IMR-90 (cell line): Measurements from ENCODE around the gene LDB2. TPM values are rescaled to one million over a fixed set of nuclear protein-coding genes. Genes with fewer than 3 reads are reported as not detected.

Source experiments
- ATAC-seq: fragments of 200-7000 bp; cut with Tn5 transposase; 2 replicates; pipeline ENCODE4 v1.9.1; 2020; ENCODE audit warnings: low read depth, mild to moderate bottlenecking, moderate library complexity
- BruUV-seq: library from RNA; stranded (reverse); fragments of 400-500 nt; replicated peaks from 2 replicates; lab custom pipeline; 2021; lab: Mats Ljungman, UMichigan
- CTCF ChIA-PET: fragments of 300-600 bp; formaldehyde crosslinking; extraction: SDS; loops from one replicate; lab custom pipeline; 2021; ENCODE audit warnings: antibody characterized with exemption; lab: Yijun Ruan, JAX
- POLR2A ChIA-PET: fragments of 300-600 bp; sonication (Branson Sonifier 250); formaldehyde crosslinking; loops from one replicate; lab custom pipeline; 2022; ENCODE audit warnings: antibody characterized with exemption; ENCODE audit not compliant: unreplicated experiment; lab: Charles Lee
- DNase-seq: peaks from one replicate; pipeline ENCODE4 v3.0.0; 2013
- H2AFZ ChIP-seq: replicated peaks from 2 replicates; pipeline ENCODE3; 2013; ENCODE audit warnings: low read length, mild to moderate bottlenecking; ENCODE audit not compliant: poor library complexity
- H2AK5ac ChIP-seq: 2 replicates; pipeline ENCODE4 v1.6.1; 2013; ENCODE audit warnings: low read depth, low read length, inconsistent platforms
- H2AK9ac ChIP-seq: replicated peaks from 2 replicates; pipeline ENCODE3; 2013; ENCODE audit warnings: mild to moderate bottlenecking, low read depth, low read length, moderate library complexity; ENCODE audit not compliant: poor library complexity
- H2BK120ac ChIP-seq: 2 replicates; pipeline ENCODE4 v1.6.1; 2013; ENCODE audit warnings: low read depth, low read length, inconsistent platforms
- H2BK15ac ChIP-seq: 3 replicates; pipeline ENCODE4 v1.6.1; 2013; ENCODE audit warnings: low read depth, low read length, inconsistent platforms
- H2BK20ac ChIP-seq: 2 replicates; pipeline ENCODE4 v1.6.1; 2013; ENCODE audit warnings: low read depth, mild to moderate bottlenecking, inconsistent platforms, low read length, moderate library complexity
- H2BK5ac ChIP-seq: 2 replicates; pipeline ENCODE4 v1.6.1; 2013; ENCODE audit warnings: mild to moderate bottlenecking, low read depth, low read length, inconsistent platforms; ENCODE audit not compliant: poor library complexity, severe bottlenecking
- H3K14ac ChIP-seq: replicated peaks from 2 replicates; pipeline ENCODE4 v1.6.1; 2013; ENCODE audit warnings: low read depth, low read length, inconsistent platforms
- H3K18ac ChIP-seq: 2 replicates; pipeline ENCODE4 v1.6.1; 2013; ENCODE audit warnings: low read depth, low read length, control low read depth
- H3K23ac ChIP-seq: 2 replicates; pipeline ENCODE4 v1.6.1; 2013; ENCODE audit warnings: low read depth, low read length, inconsistent platforms
- H3K27ac ChIP-seq: 2 replicates; pipeline ENCODE4 v1.5.1; 2013; ENCODE audit warnings: mild to moderate bottlenecking, control low read depth, low read length; ENCODE audit not compliant: insufficient read depth
- H3K27me3 ChIP-seq: 2 replicates; pipeline ENCODE4 v1.6.1; 2013; ENCODE audit warnings: low read length; ENCODE audit not compliant: control insufficient read depth, insufficient read depth
- H3K36me3 ChIP-seq: 2 replicates; pipeline ENCODE4 v1.6.1; 2013; ENCODE audit warnings: low read length, mixed read lengths; ENCODE audit not compliant: control insufficient read depth, insufficient read depth
- H3K4ac ChIP-seq: 2 replicates; pipeline ENCODE4 v1.6.1; 2013; ENCODE audit warnings: low read depth, low read length, inconsistent platforms
- H3K4me1 ChIP-seq: 2 replicates; pipeline ENCODE4 v1.6.1; 2013; ENCODE audit warnings: low read length, mixed read lengths; ENCODE audit not compliant: control insufficient read depth, insufficient read depth
- H3K4me2 ChIP-seq: 2 replicates; pipeline ENCODE4 v1.6.1; 2013; ENCODE audit warnings: low read depth, mild to moderate bottlenecking, control low read depth, low read length, moderate library complexity
- H3K4me3 ChIP-seq: 2 replicates; pipeline ENCODE4 v1.5.1; 2013; ENCODE audit warnings: low read depth, mild to moderate bottlenecking, control low read depth, low read length, moderate library complexity; ENCODE audit not compliant: insufficient read depth
- H3K56ac ChIP-seq: 2 replicates; pipeline ENCODE4 v1.6.1; 2013; ENCODE audit warnings: low read length, inconsistent platforms; ENCODE audit not compliant: insufficient read depth; ENCODE audit errors: extremely low read depth
- H3K79me1 ChIP-seq, 2 experiments: 2 replicates each; pipeline ENCODE4 v1.6.1; 2013; ENCODE audit warnings: low read length in 2 of 2, inconsistent platforms in 1 of 2, low read depth in 1 of 2
- H3K9ac ChIP-seq: 2 replicates; pipeline ENCODE4 v1.6.1; 2013; ENCODE audit warnings: low read depth, low read length, control low read depth
- H3K9me1 ChIP-seq: 2 replicates; pipeline ENCODE4 v1.6.1; 2013; ENCODE audit warnings: low read length, inconsistent platforms; ENCODE audit not compliant: insufficient read depth
- H3K9me3 ChIP-seq: 2 replicates; pipeline ENCODE4 v1.6.1; 2013; ENCODE audit warnings: low read length; ENCODE audit not compliant: control insufficient read depth, insufficient read depth
- H4K20me1 ChIP-seq: 2 replicates; pipeline ENCODE4 v1.6.1; 2013; ENCODE audit warnings: low read length, inconsistent platforms; ENCODE audit not compliant: insufficient read depth
- H4K5ac ChIP-seq: 2 replicates; pipeline ENCODE4 v1.6.1; 2013; ENCODE audit warnings: mild to moderate bottlenecking, low read depth, low read length, control low read depth
- H4K8ac ChIP-seq, 2 experiments: 2 replicates each; pipeline ENCODE4 v1.6.1; 2013; ENCODE audit warnings: low read depth in 2 of 2, low read length in 2 of 2, control low read depth in 1 of 2, inconsistent platforms in 1 of 2
- H4K91ac ChIP-seq: 2 replicates; pipeline ENCODE4 v1.6.1; 2013; ENCODE audit warnings: low read depth, low read length, inconsistent platforms; ENCODE audit not compliant: insufficient read depth
- BHLHE40 ChIP-seq: fragments of 150-350 bp; IDR thresholded peaks from 2 replicates; pipeline ENCODE4 v1.6.1; 2016; ENCODE audit warnings: mild to moderate bottlenecking, low read depth, low read length
- CEBPB ChIP-seq: IDR thresholded peaks from 2 replicates; pipeline ENCODE4 v1.6.1; 2012; ENCODE audit warnings: low read depth, low read length, improper control_type of control experiment
- CHD1 ChIP-seq: IDR thresholded peaks from 2 replicates; pipeline ENCODE4 v1.6.1; 2012; ENCODE audit warnings: low read depth, low read length, improper control_type of control experiment
- FOS ChIP-seq: fragments of 150-350 bp; IDR thresholded peaks from 2 replicates; pipeline ENCODE4 v1.6.1; 2016; ENCODE audit warnings: low read depth, low read length
- MAFK ChIP-seq: IDR thresholded peaks from 2 replicates; pipeline ENCODE4 v1.6.1; 2012; ENCODE audit warnings: low read depth, low read length, improper control_type of control experiment
- MAZ ChIP-seq: IDR thresholded peaks from 2 replicates; pipeline ENCODE4 v1.6.1; 2012; ENCODE audit warnings: low read depth, mild to moderate bottlenecking, low read length, improper control_type of control experiment, moderate library complexity, borderline replicate concordance
- MXI1 ChIP-seq: IDR thresholded peaks from 2 replicates; pipeline ENCODE4 v1.6.1; 2012; ENCODE audit warnings: low read depth, mild to moderate bottlenecking, low read length, moderate library complexity, borderline replicate concordance
- NFE2L2 ChIP-seq: fragments of 150-350 bp; IDR thresholded peaks from 2 replicates; pipeline ENCODE4 v1.6.1; 2016; ENCODE audit warnings: low read depth, mild to moderate bottlenecking, low read length
- POLR2A ChIP-seq: IDR thresholded peaks from 2 replicates; pipeline ENCODE4 v1.6.1; 2012; ENCODE audit warnings: mild to moderate bottlenecking, low read depth, low read length
- RAD21 ChIP-seq: IDR thresholded peaks from 2 replicates; pipeline ENCODE4 v1.6.1; 2012; ENCODE audit warnings: low read length, improper control_type of control experiment
- RCOR1 ChIP-seq: IDR thresholded peaks from 2 replicates; pipeline ENCODE4 v1.6.1; 2012; ENCODE audit warnings: mild to moderate bottlenecking, low read length, improper control_type of control experiment; ENCODE audit not compliant: insufficient replicate concordance
- RFX5 ChIP-seq: IDR thresholded peaks from 2 replicates; pipeline ENCODE4 v1.8.0; 2012; ENCODE audit warnings: low read depth, mild to moderate bottlenecking, low read length, moderate library complexity
- SMC3 ChIP-seq: fragments of 150-350 bp; IDR thresholded peaks from 2 replicates; pipeline ENCODE4 v1.6.1; 2016; ENCODE audit warnings: low read depth, mild to moderate bottlenecking, antibody characterized with exemption, low read length, moderate library complexity
- USF2 ChIP-seq: fragments of 150-350 bp; IDR thresholded peaks from 2 replicates; pipeline ENCODE4 v1.6.1; 2017; ENCODE audit warnings: mild to moderate bottlenecking, antibody characterized with exemption, low read length, low read depth
- WGBS, 2 experiments: methylation state at CpG; one replicate each; pipeline versions ENCODE4 v1.1.5 to v1.1.7; 2013; ENCODE audit warnings: missing lambda C conversion rate in 2 of 2; ENCODE audit not compliant: insufficient read length in 1 of 2; ENCODE audit errors: extremely low coverage in 2 of 2; 5-methylcytosine and 5-hydroxymethylcytosine counted together
- dilution Hi-C: fragments of 300-500 bp; cut with HindIII; formaldehyde crosslinking; loops from one replicate; pipeline ENCODE4 v1.14.3; 2018; ENCODE audit warnings: low sequenced_read_pairs; ENCODE audit not compliant: unreplicated experiment
- in situ Hi-C: fragments of 300-500 bp; cut with MboI; formaldehyde crosslinking; loops from 3 replicates; pipeline ENCODE4 v1.14.3; 2019; ENCODE audit warnings: low sequenced_read_pairs, inconsistent platforms, mixed read lengths
- intact Hi-C: fragments of 100-400 bp; cut with micrococcal nuclease; formaldehyde crosslinking; loops from 2 replicates; pipeline ENCODE4 v1.10.0; 2022
- polyA plus RNA-seq, 3 experiments: library from polyadenylated mRNA; depleted of rRNA; stranded (reverse); fragments of >200 nt; gene quantifications; 2 replicates each; pipeline ENCODE4 v1.2.3, GENCODE V29; 2012; ENCODE audit warnings: low replicate concordance in 1 of 3
- total RNA-seq: library from RNA; depleted of rRNA; stranded (reverse); fragments of >200 nt; gene quantifications from 2 replicates; pipeline ENCODE4 v1.2.3, GENCODE V29; 2012
- TF ChIP-seq, protein P1 (sequence below): conservative IDR thresholded peaks from 2 replicates; pipeline ENCODE4 v1.5.1; 2012; ENCODE audit warnings: mild to moderate bottlenecking, low read depth, low read length, improper control_type of control experiment
- TF ChIP-seq, protein P2 (sequence below): fragments of 150-350 bp; IDR thresholded peaks from 2 replicates; pipeline ENCODE4 v1.6.1; 2016; ENCODE audit warnings: low read depth, mild to moderate bottlenecking, low read length, moderate library complexity, borderline replicate concordance

LDB2 gene
- total and polyA plus RNA-seq, 2 of the 4 experiments (the other 2 are of a cell fraction), result 67.9 to 116 TPM

DNA sequence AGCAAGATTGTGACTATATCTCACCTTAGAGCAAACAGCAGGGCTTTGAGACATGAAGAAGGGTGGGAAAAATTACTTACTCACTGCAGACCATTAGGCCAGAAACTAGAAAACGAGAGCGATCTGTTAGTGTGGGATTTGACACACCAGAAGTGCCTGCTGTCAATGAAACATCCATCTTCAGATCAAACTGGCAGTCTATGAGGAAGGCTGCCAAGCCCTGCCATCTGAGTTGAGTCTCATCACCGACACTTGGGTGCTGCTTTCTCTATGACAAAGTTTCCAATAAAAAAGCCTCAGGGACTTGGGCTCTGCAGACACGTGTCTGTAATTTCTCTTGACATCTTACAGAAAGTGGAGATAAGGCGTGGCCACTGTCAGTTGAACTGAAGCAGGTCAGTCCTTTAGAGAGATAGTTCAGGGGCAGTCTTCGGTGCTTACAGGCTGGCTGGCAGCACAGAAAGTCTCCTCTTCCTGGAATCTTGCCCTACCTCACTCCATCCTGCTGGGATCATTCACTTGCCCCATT, 40.1 kb upstream of the LDB2 start:
- Histone ChIP-seq H3K4me1 (no peaks in the 10 kb centered on the region), H3K4me3 (no peak overlapping the region), H3K18ac (no peak overlapping the region), H3K9me1 (no peaks in the 10 kb centered on the region), H3K23ac (no peak overlapping the region), H3K27ac (no peak overlapping the region), H2BK15ac (no peak overlapping the region), H3K27me3 (no peaks in the 10 kb centered on the region), H3K56ac (no peak overlapping the region), H3K79me1 (no peaks in the 10 kb centered on the region), H2AK5ac (no peak overlapping the region; the same call in 1 of the 2 replicates), H2BK120ac (no peak overlapping the region), H2BK20ac (no peak overlapping the region), H2AK9ac (no peak overlapping the region), H3K4ac (no peak overlapping the region), H3K9me3 (no peaks in the 10 kb centered on the region), H3K14ac (no peak overlapping the region), H4K5ac (no peak overlapping the region), H4K8ac (no peak overlapping the region), H4K91ac (no peak overlapping the region), H2BK5ac (no peak overlapping the region), H4K20me1 (no peaks in the 10 kb centered on the region), H3K4me2 (no peak overlapping the region), H3K36me3 (no peaks in the 10 kb centered on the region), H3K9ac (no peak overlapping the region), H2AFZ (peak overlapping the region; percentile 44)
- in situ Hi-C loops, result no loop called here
- POLR2A ChIA-PET, result no interaction called here
- dilution Hi-C loops, result no loop called here
- ATAC-seq (no peak), DNase-seq (no peak)
- intact Hi-C loops, result no loop called here
- WGBS, 2 experiments, result 78% methylated on average over 1 of the region's 6 CpGs; no CpG with 5 or more reads in 1 of the 2 experiments
- TF ChIP-seq SMC3 (no peak), MAZ (no peak), FOS (no peak), POLR2A (no peak), RCOR1 (no peak), BHLHE40 (no peak), RAD21 (no peak), MAFK (no peak), MXI1 (no peak), RFX5 (no peak), CEBPB (no peak), NFE2L2 (no peak), CHD1 (no peak), USF2 (no peak)
- TF ChIP-seq, protein P1, sequence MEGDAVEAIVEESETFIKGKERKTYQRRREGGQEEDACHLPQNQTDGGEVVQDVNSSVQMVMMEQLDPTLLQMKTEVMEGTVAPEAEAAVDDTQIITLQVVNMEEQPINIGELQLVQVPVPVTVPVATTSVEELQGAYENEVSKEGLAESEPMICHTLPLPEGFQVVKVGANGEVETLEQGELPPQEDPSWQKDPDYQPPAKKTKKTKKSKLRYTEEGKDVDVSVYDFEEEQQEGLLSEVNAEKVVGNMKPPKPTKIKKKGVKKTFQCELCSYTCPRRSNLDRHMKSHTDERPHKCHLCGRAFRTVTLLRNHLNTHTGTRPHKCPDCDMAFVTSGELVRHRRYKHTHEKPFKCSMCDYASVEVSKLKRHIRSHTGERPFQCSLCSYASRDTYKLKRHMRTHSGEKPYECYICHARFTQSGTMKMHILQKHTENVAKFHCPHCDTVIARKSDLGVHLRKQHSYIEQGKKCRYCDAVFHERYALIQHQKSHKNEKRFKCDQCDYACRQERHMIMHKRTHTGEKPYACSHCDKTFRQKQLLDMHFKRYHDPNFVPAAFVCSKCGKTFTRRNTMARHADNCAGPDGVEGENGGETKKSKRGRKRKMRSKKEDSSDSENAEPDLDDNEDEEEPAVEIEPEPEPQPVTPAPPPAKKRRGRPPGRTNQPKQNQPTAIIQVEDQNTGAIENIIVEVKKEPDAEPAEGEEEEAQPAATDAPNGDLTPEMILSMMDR, result no peak
- TF ChIP-seq, protein P2, sequence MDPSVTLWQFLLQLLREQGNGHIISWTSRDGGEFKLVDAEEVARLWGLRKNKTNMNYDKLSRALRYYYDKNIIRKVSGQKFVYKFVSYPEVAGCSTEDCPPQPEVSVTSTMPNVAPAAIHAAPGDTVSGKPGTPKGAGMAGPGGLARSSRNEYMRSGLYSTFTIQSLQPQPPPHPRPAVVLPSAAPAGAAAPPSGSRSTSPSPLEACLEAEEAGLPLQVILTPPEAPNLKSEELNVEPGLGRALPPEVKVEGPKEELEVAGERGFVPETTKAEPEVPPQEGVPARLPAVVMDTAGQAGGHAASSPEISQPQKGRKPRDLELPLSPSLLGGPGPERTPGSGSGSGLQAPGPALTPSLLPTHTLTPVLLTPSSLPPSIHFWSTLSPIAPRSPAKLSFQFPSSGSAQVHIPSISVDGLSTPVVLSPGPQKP, result no peak
- CTCF ChIA-PET, result interaction anchor here (1.0 kb wide), 1 partner anchor 386 kb away, joined by 3 read pairs; no protein-coding TSS in a partner anchor
- no TSS peak for BruUV-seq
